ENCODE results near the gene ADCYAP1R1.
A peak's percentile ranks its signal among the peaks of the same experiment; 100 is the strongest.

Gene ADCYAP1R1

DNA sequence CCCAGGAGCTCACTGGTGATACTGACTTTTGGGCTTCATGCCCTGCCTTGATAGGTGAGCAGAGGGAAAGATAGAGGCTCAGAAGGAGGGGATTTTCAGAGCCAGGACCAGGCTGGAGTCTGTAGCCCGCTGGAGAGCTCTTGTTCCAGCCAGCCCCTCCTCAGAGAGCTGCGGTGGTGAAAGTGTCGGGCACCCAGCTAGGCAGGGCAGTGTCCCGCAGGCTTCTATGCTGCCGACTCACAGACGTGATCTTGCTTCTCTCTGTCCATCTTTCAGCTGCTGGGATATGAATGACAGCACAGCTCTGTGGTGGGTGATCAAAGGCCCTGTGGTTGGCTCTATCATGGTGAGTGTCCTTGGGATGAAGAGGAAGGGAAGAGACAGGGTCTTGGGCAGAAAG lies 35.2 kb downstream of the ADCYAP1R1 start:
- DNase-seq (ENCODE audit: low spot score), result no peak

DNA sequence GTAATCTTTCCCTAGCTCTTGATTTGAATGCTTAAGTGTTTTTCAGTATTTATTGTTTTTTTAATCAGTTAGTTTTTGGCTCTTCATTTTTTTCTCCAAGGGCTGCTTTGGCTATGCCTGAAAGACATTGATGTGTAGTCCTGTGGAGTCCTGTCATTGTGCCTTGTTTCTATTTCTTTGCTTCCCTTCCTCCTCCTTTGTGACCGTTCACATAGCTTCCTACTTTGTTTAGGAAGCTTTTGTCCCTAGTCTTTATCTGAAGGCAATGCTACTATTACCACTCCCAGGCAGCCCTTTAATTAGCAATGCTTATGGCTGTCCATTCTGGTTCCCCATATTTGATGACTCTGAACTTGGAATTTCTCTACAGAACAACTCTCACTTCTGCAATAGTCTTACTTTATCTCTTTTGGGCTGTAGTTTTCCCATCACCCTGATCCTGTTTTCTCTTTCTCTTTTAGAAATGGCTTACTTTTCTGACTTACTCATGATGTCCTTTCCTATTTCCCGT lies 39.9 kb downstream of the ADCYAP1R1 start:
- DNase-seq (ENCODE audit: low spot score), result no peak

DNA sequence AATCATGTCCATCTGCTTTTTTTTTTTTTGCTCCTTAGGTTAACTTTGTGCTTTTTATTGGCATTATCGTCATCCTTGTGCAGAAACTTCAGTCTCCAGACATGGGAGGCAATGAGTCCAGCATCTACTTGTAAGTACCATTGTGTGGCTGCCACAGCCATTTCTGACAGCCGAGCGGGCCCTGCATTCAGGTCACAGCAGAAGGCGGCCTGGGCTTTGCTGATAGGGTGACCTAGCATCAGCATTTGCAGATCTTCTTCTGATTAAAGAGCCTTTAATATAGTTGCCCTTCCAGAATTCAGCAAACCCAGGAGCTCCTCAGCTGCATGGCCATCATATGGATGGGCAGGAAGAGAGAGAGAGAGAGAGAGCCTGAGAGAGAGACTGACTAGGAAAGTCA lies 40.5 kb downstream of the ADCYAP1R1 start:
- no peak for DNase-seq (ENCODE audit: low spot score)

DNA sequence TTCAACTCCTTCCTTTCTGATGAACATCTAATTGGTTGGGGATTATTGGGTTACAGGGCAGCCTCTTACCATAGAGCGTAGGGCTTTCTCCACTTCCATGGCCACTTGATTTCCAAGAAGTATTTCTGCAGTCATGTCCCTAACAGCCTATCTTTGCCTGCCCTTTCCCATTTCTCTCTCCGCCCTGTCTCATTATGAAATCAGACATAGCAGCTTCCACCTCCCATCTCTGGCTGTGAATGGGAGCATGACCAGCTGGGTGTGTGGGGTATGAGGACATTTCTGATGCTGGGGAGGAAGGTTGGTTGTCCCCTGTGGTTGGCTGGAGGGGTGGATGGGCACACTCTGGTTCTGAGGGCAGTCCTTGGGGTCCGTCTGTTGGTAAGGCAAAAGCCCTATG lies 41.2 kb downstream of the ADCYAP1R1 start:
- DNase-seq (ENCODE audit: low spot score), result no peak

DNA sequence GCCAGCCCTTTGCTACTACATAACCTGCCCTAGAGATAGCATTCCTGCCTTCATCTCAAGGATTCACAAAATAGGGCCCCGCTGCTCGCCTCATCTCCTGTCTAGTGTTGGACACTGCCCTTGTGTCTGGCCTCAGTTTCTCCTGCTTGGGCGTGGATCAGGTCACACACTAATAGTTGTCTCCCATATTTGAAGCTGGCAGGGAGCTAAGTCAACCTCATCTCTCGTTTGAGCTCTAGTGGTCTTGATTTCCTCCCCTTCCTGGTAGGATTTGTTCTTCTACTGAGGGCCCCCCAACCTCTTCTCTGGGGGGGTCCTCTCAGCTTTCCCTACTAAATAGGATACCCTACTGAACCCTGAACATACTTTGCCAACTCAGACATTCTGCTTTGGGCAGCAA lies 42.2 kb downstream of the ADCYAP1R1 start:
- no peak for DNase-seq (ENCODE audit: low spot score)

DNA sequence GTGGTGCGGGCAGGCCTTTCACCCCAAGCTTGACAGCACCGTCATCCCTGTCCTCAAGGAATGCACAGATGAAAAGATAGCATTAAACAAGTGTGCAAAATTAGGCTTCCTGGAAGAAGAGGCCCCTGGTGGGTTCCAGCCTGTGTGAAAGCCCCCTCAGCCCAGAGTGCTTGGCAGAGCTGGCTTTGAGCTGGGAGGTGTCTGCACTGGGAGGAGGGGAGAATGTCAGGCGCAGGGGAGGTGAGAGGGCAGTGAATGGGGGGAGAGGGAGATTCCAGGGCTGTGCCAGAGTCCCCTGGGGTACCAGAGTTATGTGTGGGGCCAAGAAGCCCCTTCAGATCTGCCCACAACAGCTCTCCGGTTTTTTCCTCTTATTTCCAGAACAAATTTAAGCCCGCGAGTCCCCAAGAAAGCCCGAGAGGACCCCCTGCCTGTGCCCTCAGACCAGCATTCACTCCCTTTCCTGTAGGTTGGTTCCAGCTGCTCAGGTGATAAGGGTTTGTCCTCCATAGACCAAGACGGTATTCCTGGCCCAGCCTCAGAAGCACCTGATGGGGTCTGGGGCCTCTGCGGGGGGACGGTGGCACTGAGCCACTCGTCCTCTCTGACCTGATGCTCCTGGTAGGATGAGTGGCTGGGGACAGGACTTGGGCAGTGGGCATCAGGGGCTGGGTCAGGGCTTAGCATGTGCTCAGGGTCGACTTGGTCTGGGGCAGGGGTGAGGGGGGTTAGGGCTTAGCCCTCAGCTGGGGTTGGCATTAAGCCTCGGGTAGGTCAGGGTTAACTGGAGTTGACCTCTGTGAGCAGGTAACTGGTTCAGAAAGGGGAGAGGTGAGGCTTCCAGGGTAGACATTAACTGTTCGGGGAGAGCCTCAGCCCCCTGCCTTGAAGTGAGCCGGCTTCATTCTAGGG lies 43.4 kb downstream of the ADCYAP1R1 start:
- no peak for DNase-seq (ENCODE audit: low spot score)

DNA sequence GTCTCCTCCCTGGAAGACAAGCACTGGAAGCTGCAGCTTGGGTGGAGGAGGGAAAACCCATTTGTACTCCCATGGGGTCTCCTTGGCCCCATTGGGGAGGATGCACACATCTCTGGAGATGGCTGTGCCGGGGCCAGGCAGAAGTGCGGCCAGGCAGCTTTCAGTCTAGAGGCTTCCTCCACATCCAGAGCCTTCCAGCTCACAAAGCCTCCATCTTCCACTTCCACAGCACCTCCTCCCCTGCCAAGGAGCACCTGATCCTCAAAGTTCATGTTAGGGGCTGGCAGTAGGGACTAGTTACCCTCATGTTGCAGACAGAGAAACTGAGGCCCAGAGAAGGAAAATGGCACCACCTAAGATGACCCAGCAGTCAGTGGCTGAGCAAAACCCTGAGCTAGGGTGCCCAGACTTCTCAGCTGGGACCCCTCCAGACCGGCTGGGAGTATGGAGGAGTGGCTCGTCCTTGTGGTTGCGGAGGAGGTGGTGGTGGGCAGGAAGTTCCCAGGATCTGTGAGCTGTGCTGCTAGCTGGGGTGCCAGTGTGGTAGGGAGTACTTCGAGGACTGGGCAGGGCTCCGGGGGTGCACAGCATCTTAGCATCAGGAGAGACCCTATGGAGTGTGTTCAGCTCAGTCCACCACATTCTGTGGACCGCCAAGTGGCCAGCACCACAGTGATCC lies 44.2 kb downstream of the ADCYAP1R1 start:
- no peak for DNase-seq (ENCODE audit: low spot score)

DNA sequence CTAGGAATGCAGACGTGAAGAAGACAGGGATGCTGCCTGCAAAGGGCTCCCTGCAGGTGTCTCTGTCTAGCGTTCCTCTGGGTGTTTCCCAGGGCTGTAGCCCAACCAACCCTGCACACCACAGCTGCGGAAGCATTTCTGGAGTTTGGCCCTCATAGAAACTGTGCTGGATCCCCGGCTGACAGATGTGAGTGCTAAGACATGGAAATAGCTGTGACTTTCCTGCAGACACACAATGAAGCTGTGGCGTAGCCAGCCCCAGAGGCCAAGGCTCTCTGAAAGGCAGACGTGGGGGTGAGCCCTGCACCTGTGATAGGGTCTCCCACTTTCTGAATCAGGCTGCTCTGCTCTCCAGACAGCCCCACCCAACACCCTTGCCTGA lies 44.8 kb downstream of the ADCYAP1R1 start:
- no peak for DNase-seq (ENCODE audit: low spot score)

DNA sequence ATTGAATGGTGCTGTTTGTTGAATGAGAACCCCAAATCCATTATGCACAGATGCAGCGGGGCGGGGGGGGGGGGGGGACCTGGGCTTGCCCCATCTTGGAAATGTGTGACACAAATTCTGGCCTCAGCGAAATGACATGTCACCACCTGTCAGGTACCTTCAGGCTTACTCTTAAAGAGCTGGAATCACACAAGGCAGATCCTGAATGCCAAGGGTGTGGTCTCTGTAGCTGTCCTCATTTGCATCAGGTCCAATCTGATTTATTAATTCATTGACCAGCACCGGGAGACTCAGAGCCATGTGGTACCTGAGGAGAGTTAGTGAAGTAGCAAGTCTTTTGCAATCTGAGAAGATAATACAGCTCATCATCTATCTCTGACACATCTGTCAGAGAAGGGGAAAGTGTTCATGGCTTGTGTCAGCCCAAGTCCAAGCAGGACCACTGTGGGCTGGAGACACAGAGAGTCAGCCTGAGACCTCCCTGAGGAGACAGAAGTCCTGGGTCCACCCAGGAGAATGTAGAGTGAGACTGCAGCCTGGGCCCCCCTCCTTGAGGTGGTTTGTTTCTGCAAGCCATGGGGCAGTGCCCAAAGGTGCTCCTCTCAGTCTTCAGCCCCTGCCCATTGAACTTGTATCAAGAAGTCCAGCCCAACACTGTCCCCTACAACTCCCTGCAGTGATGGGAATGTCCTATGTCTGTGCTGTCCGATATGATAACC lies 46.7 kb downstream of the ADCYAP1R1 start:
- no peak for DNase-seq (ENCODE audit: low spot score)

DNA sequence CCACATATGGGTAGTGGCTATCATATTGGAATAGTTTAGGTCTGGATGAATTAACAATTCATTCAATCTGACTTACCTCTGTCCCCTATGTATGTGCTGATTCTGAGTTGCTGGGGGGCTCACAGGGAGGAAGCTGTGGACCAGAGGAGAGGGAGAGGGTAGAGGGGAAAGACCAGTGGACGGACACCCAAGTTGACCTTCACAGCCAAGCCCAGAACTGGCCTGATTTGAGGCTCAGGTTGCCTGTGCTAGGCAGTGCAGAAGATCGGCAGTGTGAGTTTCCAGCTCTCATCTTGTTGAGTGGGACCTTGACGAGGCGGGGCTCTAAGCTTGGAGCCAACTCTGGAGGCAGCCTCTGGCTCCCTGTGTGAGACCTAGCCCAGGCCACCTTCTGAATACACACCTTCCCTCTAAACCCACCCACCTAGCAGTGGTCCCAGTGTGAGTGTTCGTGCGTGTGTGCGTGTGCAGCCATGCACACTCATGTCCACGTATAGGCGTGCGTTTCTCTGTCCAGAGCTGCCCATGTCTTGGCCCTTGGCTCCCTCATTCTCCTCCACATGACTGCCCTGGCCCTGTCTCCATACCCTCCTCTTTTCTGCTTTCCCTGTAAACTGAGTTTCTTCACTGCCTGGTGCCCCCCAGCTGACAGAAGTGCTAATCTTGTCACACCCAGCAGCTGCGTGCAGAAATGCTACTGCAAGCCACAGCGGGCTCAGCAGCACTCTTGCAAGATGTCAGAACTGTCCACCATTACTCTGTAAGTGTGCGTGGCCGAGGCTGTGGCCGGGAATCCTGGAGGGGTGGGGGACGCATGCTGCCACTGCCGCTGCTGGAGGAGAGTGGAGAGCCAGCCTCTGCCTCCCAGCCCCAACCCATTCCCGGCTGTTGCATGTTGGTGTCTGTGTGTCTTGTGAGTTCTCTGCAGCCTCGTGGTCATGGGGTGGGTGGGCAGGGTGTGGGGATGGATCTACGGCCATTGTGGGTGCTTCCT lies 47.6 kb downstream of the ADCYAP1R1 start:
- DNase-seq (ENCODE audit: low spot score), result no peak

DNA sequence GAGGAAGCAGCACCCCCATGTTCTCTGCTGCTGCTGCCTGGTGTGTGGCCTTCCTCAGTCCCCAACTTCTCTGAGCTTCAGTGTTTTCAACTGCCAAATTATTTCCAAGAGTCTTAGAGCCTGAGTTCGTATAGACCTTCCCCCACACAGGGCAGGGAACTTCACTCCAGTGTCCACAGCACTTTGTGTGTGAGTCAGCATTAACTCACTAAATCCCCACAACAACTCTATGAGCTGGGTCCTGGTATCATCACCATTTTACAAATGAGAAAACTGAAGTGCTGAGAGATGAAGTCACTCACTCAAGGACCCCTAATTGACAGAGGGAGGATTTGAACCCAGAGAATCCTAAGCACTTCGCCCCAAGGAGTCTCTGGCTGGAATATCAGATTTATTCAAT lies 48.3 kb downstream of the ADCYAP1R1 start:
- peak; percentile 1 for DNase-seq (ENCODE audit: low spot score)

DNA sequence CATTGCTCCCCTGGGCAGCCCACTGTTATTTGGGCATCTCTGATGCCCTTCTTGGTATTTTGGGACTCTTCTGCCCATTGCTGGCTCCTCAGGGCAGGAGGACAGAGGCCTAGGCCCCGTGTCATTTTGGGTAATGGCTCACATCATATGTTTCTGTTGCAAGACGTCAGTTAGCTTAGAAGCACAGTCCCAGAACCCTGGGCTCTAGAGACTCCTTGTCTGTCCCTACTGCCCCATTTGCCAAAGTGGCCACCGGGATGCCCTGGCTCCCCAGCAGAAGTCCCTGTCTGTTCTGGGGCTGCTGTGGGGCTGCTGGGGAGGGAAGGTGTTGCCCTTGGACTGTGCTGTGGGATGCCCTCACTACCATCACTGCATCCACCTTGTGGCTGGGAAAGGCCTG lies 48.8 kb downstream of the ADCYAP1R1 start:
- DNase-seq (ENCODE audit: low spot score), result no peak

DNA sequence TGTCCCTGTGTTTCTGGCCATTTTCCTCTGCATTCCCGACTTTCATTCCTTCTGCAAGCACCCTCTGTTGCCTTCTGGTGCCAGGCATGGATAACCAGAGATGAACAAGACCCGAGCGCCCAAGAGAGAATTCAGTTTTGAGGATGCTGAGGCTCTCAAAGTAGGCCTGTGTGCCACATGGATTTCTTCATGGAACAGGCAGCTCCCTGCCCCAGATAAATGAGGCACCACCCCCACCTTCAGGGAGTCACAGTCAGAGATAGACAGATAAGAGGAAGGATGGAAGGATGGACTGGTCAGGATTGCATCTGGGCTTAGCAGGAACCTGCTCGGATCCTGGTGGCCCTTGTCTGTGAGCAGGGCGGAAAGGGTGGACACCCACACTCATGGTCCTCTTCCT lies 49.4 kb downstream of the ADCYAP1R1 start:
- DNase-seq (ENCODE audit: low spot score), result no peak

DNA sequence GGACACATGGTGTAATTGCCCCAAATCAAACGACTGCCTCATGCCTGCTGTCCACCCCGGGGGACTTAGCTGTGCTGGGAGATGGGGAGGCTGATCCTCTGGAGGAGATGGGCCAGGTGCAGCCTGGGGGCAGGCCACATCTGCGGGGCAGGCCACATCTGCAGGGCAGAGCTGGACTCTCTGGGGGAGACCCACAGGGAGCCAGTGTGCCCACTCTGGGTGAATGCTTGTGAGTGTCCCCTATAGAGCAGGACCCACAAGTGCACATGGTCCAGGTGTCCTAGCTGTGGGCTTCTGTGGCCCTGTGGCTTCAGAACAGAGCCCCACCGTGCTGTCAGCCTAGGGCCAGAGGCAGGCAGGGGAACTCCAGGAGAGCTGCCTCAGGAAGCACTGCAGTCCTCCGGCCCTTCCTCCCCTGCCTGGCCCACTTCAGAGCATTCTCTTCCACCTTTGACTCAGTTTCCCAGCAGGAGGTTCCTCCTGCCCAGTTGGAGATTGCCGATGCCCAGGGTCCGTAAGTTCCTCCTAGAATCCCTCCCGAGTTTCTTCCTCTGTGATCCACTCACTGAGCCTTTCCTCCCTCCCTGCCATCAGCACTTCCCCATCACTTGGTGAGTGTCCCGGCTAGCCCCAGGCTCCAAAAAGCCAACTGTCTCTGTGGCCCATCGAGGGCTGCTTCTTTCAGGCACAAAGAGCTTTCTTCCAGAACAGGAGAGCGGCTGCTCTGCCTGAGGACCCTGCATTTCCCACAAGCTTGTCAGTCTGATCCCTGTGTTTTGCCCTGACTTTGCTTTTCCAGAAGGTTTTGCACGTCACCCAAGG lies 50.3 kb downstream of the ADCYAP1R1 start:
- DNase-seq (ENCODE audit: low spot score), result no peak

DNA sequence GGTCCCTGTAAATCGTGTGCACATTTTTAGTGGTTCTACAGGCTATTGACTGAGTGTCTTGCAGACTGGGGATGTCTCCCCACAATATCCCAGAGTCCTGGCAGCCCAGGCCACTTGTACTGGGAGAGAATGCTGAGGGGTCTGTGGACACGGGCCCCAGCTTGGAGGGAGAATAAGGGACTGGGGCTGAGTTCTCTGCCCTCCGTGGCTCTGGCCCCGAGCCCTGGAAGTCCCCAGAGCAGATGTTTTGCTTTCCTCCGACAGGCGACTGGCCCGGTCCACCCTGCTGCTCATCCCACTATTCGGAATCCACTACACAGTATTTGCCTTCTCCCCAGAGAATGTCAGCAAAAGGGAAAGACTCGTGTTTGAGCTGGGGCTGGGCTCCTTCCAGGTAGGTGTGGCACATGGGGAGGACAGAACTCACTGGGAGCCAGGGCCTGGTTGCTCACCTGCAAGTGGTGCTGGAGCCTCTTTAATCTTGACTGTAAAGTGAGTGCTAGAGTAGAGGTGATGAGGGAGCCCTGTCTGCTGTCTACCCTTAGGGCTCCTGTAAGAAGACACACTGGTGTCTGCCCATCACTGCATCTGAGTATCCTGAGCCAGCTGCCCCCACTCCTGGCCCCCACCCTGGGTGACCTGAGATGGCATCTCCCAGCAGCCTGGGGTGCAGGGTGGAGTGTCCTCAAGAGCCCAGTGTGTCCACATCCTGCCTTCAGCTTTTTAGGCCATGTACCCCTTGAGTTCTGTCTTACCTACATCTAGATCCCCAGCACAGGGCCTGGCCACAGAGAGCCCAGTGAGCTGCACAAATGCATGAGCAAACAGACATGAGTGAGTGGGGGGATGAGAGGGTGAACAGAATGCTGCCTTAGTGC lies 51.1 kb downstream of the ADCYAP1R1 start:
- DNase-seq (ENCODE audit: low spot score), result no peak

DNA sequence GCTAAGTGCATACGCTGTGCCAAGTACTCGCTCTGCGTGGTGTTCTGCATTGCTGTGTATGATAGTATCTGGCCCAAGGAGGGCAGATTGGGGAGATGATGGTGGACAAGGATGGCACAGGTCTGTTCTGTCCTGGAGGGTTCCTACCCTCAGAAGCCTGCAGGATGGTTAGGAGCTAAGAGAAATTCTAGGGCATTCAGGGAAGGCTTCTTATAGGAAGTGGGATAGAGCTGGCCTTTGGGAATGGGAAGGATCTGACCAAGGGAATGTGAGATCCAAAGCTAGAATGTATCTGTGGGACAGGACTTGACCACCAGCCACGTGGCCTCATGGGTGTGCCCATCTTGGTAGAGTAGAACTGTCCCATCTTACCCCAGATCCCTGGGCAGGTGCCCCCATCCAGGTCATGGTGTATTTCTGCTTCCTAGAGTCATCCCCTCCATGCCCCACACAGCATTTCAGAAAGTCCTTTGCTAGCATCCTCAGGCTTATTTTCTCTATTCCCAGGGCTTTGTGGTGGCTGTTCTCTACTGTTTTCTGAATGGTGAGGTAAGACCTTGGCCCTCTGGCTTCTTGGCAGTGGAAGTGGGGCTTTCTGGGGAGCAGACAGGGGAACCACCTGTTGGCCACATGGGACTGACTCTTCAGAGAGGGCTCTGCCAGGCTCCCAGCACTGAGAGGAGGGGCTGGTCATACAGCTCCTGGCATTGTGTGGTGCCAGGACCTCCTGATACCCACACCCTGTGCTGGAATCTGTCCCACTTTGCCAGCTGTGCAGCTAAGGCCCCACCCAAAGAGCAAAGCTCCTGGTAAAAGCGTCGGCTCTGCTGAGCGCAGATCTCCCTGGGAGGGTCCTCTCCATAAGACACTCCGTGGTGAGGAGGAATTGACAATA lies 52.5 kb downstream of the ADCYAP1R1 start:
- DNase-seq (ENCODE audit: low spot score), result no peak

DNA sequence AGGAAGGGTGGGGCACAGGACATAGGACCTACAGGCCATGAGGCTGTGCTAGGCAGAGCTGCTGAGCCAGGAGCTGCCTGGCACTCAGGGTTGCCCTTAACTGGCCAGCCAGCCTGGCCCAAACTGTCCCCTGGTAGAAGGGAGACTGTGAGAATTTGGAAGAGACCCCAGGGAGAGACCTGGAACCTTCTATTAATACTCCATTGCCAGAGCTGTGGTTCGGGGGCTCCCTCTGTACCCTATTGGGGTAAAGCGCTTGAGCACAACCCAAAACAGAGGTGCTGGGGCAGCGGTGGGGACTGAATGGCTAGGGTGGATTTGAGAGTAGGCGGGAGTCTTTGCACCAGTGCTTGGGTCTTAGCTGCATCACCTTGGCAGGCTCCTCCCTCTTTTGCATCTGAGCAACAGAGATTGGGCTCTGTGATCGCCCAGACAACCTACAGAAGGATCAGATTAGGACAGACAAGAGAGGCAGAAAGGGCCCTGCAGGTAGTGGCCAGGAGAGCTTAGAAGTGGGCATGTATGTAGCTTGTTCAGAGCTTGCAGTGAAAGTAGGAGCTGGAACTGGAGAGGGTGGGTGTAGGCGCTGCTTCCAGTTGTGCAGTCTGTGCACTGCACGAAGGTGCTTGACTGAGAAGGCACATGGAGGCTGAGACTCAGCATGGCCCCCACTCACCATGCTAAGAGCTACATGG lies 53.3 kb downstream of the ADCYAP1R1 start:
- DNase-seq (ENCODE audit: low spot score), result no peak
